Type B pancreatic cell (in vitro differentiated cells): ENCODE measurements around the gene FAM162A. TPM values are rescaled to one million over a fixed set of nuclear protein-coding genes. Genes with fewer than 3 reads are reported as not detected.

Experiments used
- DNase-seq: peaks from one replicate; pipeline ENCODE4 v3.0.0; 2021; ENCODE audit warnings: mixed read lengths; ENCODE audit not compliant: unreplicated experiment; ENCODE audit errors: extremely low spot score
- H3K27ac Mint-ChIP-seq: 2 replicates; pipeline ENCODE4 v1.8.0; 2021; ENCODE audit warnings: mild to moderate bottlenecking, mixed read lengths
- H3K27me3 Mint-ChIP-seq: 2 replicates; pipeline ENCODE4 v1.8.0; 2021; ENCODE audit warnings: mixed read lengths
- H3K36me3 Mint-ChIP-seq: 2 replicates; pipeline ENCODE4 v1.8.0; 2021; ENCODE audit warnings: mixed read lengths
- H3K4me1 Mint-ChIP-seq: one replicate; pipeline ENCODE4 v1.8.0; 2021; ENCODE audit warnings: mixed read lengths; ENCODE audit not compliant: unreplicated experiment
- H3K4me3 Mint-ChIP-seq: 2 replicates; pipeline ENCODE4 v1.8.0; 2021; ENCODE audit warnings: mild to moderate bottlenecking, mixed read lengths
- H3K9me3 Mint-ChIP-seq: 2 replicates; pipeline ENCODE4 v1.8.0; 2021; ENCODE audit warnings: mixed read lengths
- CTCF ChIP-seq: fragments of 200-600 bp; sonication (generic); conservative IDR thresholded peaks from 2 replicates; pipeline ENCODE4 v1.5.0; 2021; ENCODE audit warnings: antibody characterized with exemption, mild to moderate bottlenecking
- total RNA-seq: library from RNA; stranded (reverse); gene quantifications from 2 replicates; pipeline ENCODE4 v1.2.1, GENCODE V29; 2021; ENCODE audit warnings: low replicate concordance

The FAM162A gene
- total RNA-seq, 1 donor from 2014 or later = 68.8 TPM

- Mint-ChIP-seq H3K27me3 (no peaks in the 10 kb centered on the region), H3K9me3 (no peaks in the 10 kb centered on the region), H3K36me3 (peaks cover 12% of the 10 kb centered on the region), H3K4me1 (peaks cover 7% of the 10 kb centered on the region), H3K27ac (no peak overlapping the region), H3K4me3 (peak overlapping the region; percentile 15)
- TF ChIP-seq CTCF = no peak
- DNase-seq = no peak
These were observed 5.2 kb downstream of the FAM162A start for GRCh38 chr3:122389197-122389596.

GRCh38 chr3:122389892-122390291, 5.9 kb downstream of the FAM162A start:
- no peak for TF ChIP-seq CTCF
- H3K36me3 Mint-ChIP-seq = peaks cover 14% of the 10 kb centered on the region
- peaks cover 7% of the 10 kb centered on the region for H3K4me1 Mint-ChIP-seq

GRCh38 chr3:122390665-122391064, 6.7 kb downstream of the FAM162A start:
- no peak overlapping the region for H3K27ac Mint-ChIP-seq
- H3K27me3 Mint-ChIP-seq = no peaks in the 10 kb centered on the region
- no peak for DNase-seq
- H3K36me3 Mint-ChIP-seq = peaks cover 16% of the 10 kb centered on the region
- no peak overlapping the region for H3K4me3 Mint-ChIP-seq
- TF ChIP-seq CTCF = no peak
- H3K9me3 Mint-ChIP-seq = no peaks in the 10 kb centered on the region
- H3K4me1 Mint-ChIP-seq = peaks cover 7% of the 10 kb centered on the region

More at GRCh38 chr3:122389892-122390291, 5.9 kb downstream of the FAM162A start:
- Mint-ChIP-seq H3K27ac (no peak overlapping the region), H3K4me3 (no peak overlapping the region), H3K27me3 (no peaks in the 10 kb centered on the region), H3K9me3 (no peaks in the 10 kb centered on the region)
- no peak for DNase-seq

- no peak for TF ChIP-seq CTCF
- no peak for DNase-seq
- H3K27me3 Mint-ChIP-seq = no peaks in the 10 kb centered on the region
- peak overlapping the region; percentile 27 for H3K4me3 Mint-ChIP-seq
- H3K36me3 Mint-ChIP-seq = peaks cover 12% of the 10 kb centered on the region
- H3K9me3 Mint-ChIP-seq = no peaks in the 10 kb centered on the region
- H3K4me1 Mint-ChIP-seq = peaks cover 4% of the 10 kb centered on the region
- no peak overlapping the region for H3K27ac Mint-ChIP-seq
These were observed 7.9 kb downstream of the FAM162A start for GRCh38 chr3:122391681-122392446.

GRCh38 chr3:122392868-122393844, 9.2 kb downstream of the FAM162A start:
- no peaks in the 10 kb centered on the region for H3K27me3 Mint-ChIP-seq
- no peaks in the 10 kb centered on the region for H3K9me3 Mint-ChIP-seq
- peaks cover 4% of the 10 kb centered on the region for H3K4me1 Mint-ChIP-seq
- DNase-seq = no peak
- peak overlapping the region; percentile 19 for H3K4me3 Mint-ChIP-seq
- peak; percentile 83 for TF ChIP-seq CTCF
- peak overlapping the region; percentile 44 for H3K27ac Mint-ChIP-seq
- peaks cover 8% of the 10 kb centered on the region for H3K36me3 Mint-ChIP-seq
